Ramos (cell line): ENCODE data around the gene TTYH1.
"Not testable (repeated sequence)": the region's sequence is repeated elsewhere in the genome, so short reads cannot be mapped to it uniquely, and the experiment has no call there.

Experiments used
- in situ Hi-C: fragments of 300-500 bp; cut with MboI; formaldehyde crosslinking; loops from one replicate; pipeline ENCODE4 v1.14.3; 2022; ENCODE audit warnings: low sequenced_read_pairs; ENCODE audit not compliant: unreplicated experiment

Gene TTYH1

GRCh38 chr19:54415208-54415900, at the start of gene TTYH1:
Gene TTYH1, plus strand, starts transcription at chr19:54415464. Its CDS starts 89 bp downstream, at chr19:54415553.
- in situ Hi-C loops: no loop called here

DNA sequence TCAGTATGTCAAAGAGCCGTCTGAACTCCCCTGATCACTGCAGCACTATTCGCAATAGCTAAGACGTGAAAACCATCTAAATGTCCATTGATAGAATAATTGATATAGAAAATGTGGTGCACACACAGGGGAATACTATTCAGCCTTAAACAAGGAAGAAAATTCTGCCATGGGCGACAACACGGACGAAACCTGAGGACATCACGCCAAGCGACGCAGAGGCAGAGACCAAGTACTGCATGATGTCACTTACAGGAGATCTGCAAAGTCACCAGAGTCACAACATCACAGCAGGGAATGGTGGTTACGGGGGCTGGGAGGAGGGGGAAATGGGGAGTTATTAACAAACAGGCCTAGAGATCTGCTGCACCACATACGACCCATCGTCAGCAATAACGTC, 49.5 kb upstream of the TTYH1 start:
- in situ Hi-C loops: not testable (repeated sequence)

DNA sequence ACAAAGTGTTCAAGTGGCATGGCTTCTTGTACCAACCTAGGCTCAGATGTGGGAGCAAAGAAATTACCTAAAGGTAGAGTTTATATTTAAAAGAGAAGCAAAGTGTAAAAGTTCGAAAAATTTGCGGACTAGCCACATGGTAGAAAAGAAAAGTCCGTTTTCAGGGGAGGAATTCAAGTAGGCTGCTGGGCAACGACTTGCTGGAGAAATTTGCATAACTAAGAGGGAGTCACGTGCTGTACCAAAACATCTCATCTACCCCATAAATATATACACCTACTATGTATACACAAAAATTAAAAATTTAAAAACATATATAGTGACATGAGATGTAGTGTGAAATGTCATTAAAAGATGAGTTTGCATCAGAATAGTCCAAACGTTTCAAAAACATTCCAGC, 48.5 kb upstream of the TTYH1 start:
- in situ Hi-C loops: no loop called here

GRCh38 chr19:54369082-54369687, 46.1 kb upstream of the TTYH1 start:
- in situ Hi-C loops: no loop called here

- in situ Hi-C loops: not testable (repeated sequence)
Observed at GRCh38 chr19:54369688-54370433, 45.4 kb upstream of the TTYH1 start.

GRCh38 chr19:54370434-54370796, 44.8 kb upstream of the TTYH1 start:
- in situ Hi-C loops: not testable (repeated sequence)

- in situ Hi-C loops: not testable (repeated sequence)
Observed at GRCh38 chr19:54371453-54371852, 43.8 kb upstream of the TTYH1 start.

DNA sequence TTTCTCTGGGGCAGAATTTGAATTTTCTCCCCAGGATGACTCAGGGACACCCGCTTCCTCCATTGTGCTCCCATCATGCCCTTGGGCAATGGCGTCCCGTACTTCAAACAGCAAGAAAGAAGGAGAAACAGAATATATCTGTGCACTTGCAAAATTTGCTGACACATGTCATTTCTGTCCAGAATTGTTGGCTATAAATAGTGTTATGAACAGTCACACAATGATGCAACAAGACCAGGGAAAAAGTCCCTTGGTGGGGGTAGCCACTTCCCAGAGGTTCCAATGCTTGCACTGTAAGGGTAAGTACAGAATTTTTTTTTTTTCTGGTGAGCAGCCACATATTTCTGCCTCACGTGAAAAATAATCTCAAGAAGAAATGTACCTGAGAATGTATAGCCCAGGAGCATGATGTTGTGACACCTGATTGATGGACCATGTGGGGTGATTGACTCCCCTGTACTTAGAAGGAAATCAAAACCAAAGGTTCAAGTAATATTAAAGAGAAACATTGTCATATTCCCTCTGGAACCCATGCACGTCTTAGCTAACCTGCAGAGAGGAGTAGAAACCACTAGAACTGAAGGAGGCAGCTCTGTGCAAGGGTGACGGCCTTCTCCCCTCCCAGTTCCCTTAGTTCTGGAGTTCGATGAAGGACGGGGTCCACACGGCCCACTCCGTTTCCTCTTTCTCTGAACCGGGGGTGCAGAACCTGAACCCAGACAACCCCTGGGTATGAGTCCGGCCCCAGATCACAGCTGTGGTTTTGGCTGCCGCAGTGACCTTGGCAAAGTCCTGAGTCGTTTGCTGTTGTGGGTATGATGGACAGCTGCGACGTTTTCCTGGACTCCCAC, 41.3 kb upstream of the TTYH1 start:
- in situ Hi-C loops: no loop called here

DNA sequence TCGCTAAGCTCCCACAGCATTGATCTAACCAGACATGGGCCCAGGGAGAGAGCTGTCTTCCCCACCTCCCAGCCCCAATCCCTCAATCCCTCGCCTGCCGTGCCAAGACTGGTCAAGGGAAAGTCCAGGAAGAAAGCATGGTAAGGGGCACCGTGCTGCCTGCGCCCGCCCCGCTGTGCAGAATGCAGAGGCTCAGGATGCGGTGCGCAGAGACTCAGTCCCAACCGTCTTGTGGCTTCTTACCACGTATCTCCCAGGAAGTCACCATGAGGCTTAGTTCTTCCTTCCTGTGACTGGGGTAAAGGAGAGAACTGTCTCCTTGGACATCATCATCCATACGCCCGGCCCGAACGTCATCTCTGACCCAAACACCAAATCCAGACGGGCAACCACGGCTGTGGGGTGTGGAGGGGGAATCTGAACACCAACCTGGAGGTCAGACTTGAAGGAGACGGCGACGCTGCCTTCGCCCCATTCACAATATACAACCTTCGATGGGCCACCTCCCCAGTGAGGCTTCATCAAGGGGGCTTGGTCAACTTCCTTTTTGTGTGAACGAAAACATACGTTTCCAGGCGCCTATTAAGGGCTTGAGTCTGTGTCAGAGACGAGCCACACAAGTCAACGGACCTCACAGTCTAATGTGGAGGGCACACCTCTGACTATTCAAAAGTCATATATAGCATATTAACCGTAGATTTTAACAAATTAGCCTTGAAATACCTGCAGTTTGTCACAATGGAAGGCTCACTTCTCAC, 39.9 kb upstream of the TTYH1 start:
- in situ Hi-C loops: not testable (repeated sequence)

DNA sequence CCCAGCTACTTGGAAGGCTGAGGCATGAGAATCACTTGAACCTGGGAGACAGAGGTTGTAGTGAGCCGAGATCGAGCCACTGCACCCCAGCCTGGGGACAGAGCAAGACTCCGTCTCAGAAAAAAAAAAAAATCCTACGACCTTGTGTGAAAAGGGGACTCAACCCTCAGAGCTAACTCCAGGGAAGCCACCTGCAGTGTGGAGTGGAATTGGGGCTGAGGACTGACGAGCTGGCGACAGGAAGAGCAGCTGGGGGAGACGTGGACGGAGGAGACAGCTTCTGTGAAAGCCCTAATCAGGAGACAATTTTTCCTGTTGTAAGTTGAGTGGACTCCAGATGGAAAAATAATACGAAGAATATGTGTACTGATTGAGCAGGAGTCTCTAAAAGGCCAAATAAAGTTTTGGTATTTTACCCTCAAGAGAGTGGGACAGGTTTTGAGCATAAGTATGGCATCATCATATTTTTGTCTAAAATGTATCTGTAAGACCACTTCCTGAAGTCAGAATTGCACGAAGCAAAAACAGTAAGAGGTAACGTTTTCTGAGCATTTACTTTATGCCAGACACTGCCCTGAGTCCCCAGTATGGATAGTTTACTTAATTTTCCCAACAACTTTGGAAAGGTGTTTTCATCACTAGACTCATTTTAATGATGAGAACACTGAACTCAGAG, 38.5 kb upstream of the TTYH1 start:
- in situ Hi-C loops: no loop called here

DNA sequence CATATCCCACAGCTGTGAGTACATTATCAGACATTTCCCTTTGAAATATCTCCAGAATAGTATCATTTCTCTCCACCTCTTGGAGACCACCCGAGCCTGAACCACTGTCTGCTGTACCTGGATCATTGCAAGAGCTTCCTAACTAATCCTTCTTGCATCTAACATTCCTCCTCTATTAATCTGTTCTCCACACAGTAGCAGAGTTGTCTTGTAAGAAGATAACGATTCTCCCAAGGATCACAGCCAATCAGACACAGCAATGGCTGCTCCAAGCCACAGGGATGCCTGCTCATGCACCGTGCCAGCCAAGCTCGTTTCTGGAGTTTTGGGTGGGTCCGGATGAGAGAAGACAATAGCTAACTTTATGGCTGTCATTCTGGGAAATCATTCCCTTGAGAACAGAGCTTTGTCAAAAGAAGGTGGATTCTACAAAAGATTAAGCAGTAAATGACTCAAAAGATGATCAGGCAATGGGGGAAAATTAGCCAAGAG, 36.0 kb upstream of the TTYH1 start:
- in situ Hi-C loops: no loop called here

- in situ Hi-C loops: no loop called here
Observed at GRCh38 chr19:54380897-54381296, 34.4 kb upstream of the TTYH1 start.

GRCh38 chr19:54382041-54382440, 33.2 kb upstream of the TTYH1 start:
- in situ Hi-C loops: not testable (repeated sequence)

- in situ Hi-C loops: no loop called here
Observed at GRCh38 chr19:54383330-54383729, 31.9 kb upstream of the TTYH1 start.

GRCh38 chr19:54387991-54388801, 27.1 kb upstream of the TTYH1 start:
- in situ Hi-C loops: no loop called here

GRCh38 chr19:54388802-54389139, 26.5 kb upstream of the TTYH1 start:
- in situ Hi-C loops: no loop called here

- in situ Hi-C loops: no loop called here
Observed at GRCh38 chr19:54389553-54389952, 25.7 kb upstream of the TTYH1 start.

- in situ Hi-C loops: no loop called here
Observed at GRCh38 chr19:54390942-54391577, 24.2 kb upstream of the TTYH1 start.
